DOHH2 (cell line): ENCODE measurements around the gene ADM.

Source experiments
- H3F3A ChIP-seq: fragments of 200-600 bp; sonication (generic), shearing (Covaris generic); 2 replicates; pipeline ENCODE4 v1.6.0; 2016; ENCODE audit warnings: antibody characterized with exemption, mild to moderate bottlenecking; ENCODE audit not compliant: control insufficient read depth, insufficient read depth
- H3K27ac ChIP-seq: fragments of 200-600 bp; sonication (generic); 2 replicates; pipeline ENCODE4 v1.5.1; 2014; ENCODE audit warnings: low read depth, mild to moderate bottlenecking, low read length, moderate library complexity
- H3K27me3 ChIP-seq: fragments of 200-600 bp; sonication (generic); 2 replicates; pipeline ENCODE4 v1.6.1; 2014; ENCODE audit warnings: mild to moderate bottlenecking, low read length, mixed read lengths; ENCODE audit not compliant: control insufficient read depth
- H3K36me3 ChIP-seq: fragments of 200-600 bp; sonication (generic); 2 replicates; pipeline ENCODE4 v1.6.1; 2014; ENCODE audit warnings: mild to moderate bottlenecking, low read length, moderate library complexity, mixed read lengths; ENCODE audit not compliant: control insufficient read depth
- H3K4me1 ChIP-seq: fragments of 200-600 bp; sonication (generic); 2 replicates; pipeline ENCODE4 v1.6.1; 2014; ENCODE audit warnings: mild to moderate bottlenecking, low read length, mixed read lengths; ENCODE audit not compliant: control insufficient read depth
- H3K4me2 ChIP-seq: fragments of 200-600 bp; sonication (generic); 2 replicates; pipeline ENCODE4 v1.6.0; 2014; ENCODE audit warnings: mild to moderate bottlenecking, low read length, moderate library complexity
- H3K4me3 ChIP-seq: fragments of 200-600 bp; sonication (generic); 2 replicates; pipeline ENCODE4 v1.5.1; 2014; ENCODE audit warnings: mild to moderate bottlenecking, low read length, mixed read lengths
- H3K79me2 ChIP-seq: fragments of 200-600 bp; sonication (generic); 2 replicates; pipeline ENCODE4 v1.6.1; 2014; ENCODE audit warnings: mild to moderate bottlenecking, low read length, mixed read lengths; ENCODE audit not compliant: control insufficient read depth
- H3K9me2 ChIP-seq: fragments of 200-600 bp; sonication (generic); replicated peaks from 2 replicates; pipeline ENCODE4 v1.6.1; 2014; ENCODE audit warnings: mild to moderate bottlenecking, low read length, mixed read lengths; ENCODE audit not compliant: control insufficient read depth
- H3K9me3 ChIP-seq: fragments of 200-600 bp; sonication (generic); 2 replicates; pipeline ENCODE4 v1.6.1; 2014; ENCODE audit warnings: antibody characterized with exemption, low read length, mixed read lengths; ENCODE audit not compliant: control insufficient read depth, insufficient read depth
- H4K20me1 ChIP-seq: fragments of 200-600 bp; sonication (generic); 2 replicates; pipeline ENCODE4 v1.6.0; 2014; ENCODE audit warnings: low read depth, mild to moderate bottlenecking, antibody characterized with exemption, low read length, moderate library complexity; ENCODE audit not compliant: control insufficient read depth, insufficient read depth
- EZH2phosphoT487 ChIP-seq: fragments of 200-600 bp; sonication (generic); IDR thresholded peaks from 2 replicates; pipeline ENCODE4 v1.6.1; 2017; ENCODE audit warnings: borderline replicate concordance, mild to moderate bottlenecking, antibody characterized with exemption, low read length, moderate library complexity, mixed read lengths
- TF ChIP-seq, protein P1 (sequence below): fragments of 200-600 bp; sonication (generic); IDR thresholded peaks from one replicate; pipeline ENCODE4 v1.5.1; 2014; ENCODE audit warnings: antibody characterized with exemption, mild to moderate bottlenecking, low read depth, low read length; ENCODE audit not compliant: poor library complexity, severe bottlenecking

ADM gene

DNA sequence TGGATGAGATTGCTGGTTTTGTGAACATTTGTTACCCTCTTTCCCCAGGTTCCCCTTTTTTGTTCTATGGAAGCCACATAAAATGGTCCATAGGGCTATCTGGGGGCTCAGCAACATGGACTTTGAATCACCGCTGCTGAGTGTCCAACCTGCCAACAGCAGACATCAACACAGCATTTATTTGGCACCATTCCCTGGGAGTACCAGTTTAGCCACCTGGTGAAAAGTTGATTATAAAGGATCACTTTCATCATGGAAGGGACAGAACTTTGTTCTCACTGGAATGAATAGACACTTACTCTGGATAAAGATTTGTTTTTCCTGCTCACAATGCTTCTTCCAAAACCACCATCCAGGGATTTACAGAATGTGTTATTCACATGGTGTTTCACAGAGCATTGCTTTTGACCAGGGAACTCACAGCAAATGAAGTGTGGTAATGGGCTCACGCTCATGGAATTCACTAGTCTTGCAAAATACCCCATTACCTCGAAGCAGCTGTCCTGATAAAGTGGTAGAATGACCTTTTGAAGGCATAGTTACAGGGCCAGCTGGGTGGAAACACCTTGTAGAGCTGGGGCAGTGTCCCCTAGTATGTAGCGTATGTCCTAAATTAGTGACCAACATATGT is 43.9 kb downstream of the ADM start:
- peaks cover 16% of the 10 kb centered on the region for H3K4me1 ChIP-seq
- TF ChIP-seq EZH2phosphoT487 = no peak
- TF ChIP-seq, protein P1, sequence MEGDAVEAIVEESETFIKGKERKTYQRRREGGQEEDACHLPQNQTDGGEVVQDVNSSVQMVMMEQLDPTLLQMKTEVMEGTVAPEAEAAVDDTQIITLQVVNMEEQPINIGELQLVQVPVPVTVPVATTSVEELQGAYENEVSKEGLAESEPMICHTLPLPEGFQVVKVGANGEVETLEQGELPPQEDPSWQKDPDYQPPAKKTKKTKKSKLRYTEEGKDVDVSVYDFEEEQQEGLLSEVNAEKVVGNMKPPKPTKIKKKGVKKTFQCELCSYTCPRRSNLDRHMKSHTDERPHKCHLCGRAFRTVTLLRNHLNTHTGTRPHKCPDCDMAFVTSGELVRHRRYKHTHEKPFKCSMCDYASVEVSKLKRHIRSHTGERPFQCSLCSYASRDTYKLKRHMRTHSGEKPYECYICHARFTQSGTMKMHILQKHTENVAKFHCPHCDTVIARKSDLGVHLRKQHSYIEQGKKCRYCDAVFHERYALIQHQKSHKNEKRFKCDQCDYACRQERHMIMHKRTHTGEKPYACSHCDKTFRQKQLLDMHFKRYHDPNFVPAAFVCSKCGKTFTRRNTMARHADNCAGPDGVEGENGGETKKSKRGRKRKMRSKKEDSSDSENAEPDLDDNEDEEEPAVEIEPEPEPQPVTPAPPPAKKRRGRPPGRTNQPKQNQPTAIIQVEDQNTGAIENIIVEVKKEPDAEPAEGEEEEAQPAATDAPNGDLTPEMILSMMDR = no peak
- H4K20me1 ChIP-seq = no peaks in the 10 kb centered on the region
- H3F3A ChIP-seq = no peaks in the 10 kb centered on the region
- H3K27me3 ChIP-seq = no peaks in the 10 kb centered on the region
- H3K4me3 ChIP-seq = no peak overlapping the region
- H3K36me3 ChIP-seq = no peaks in the 10 kb centered on the region
- no peaks in the 10 kb centered on the region for H3K9me2 ChIP-seq
- no peak overlapping the region for H3K4me2 ChIP-seq
- no peaks in the 10 kb centered on the region for H3K9me3 ChIP-seq
- no peak overlapping the region for H3K27ac ChIP-seq
- H3K79me2 ChIP-seq = no peaks in the 10 kb centered on the region

DNA sequence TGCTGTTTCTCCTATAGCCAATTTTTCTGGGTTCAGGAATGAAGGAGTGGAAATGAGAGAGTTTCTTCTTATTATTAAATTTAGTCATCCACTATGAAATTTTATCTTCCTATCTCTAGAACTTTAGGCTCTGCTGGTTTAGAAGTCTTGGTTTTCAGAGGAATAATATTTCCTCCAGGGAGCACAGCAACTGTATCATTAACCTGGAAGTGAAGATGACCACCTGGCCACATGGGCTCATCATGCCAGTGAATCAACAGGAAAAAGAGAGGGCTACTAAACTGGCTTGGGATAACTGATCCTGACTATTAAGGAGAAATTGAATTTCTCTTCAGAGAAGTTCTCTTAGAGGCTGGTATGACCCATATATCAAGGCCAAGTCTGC is 44.4 kb downstream of the ADM start:
- Histone ChIP-seq H3K4me2 (no peak overlapping the region), H3K4me3 (no peak overlapping the region), H3K27ac (no peak overlapping the region), H3F3A (no peaks in the 10 kb centered on the region), H3K9me3 (no peaks in the 10 kb centered on the region), H4K20me1 (no peaks in the 10 kb centered on the region), H3K9me2 (no peaks in the 10 kb centered on the region), H3K4me1 (peaks cover 16% of the 10 kb centered on the region), H3K27me3 (no peaks in the 10 kb centered on the region), H3K36me3 (no peaks in the 10 kb centered on the region), H3K79me2 (no peaks in the 10 kb centered on the region)
- TF ChIP-seq, protein P1 = no peak

DNA sequence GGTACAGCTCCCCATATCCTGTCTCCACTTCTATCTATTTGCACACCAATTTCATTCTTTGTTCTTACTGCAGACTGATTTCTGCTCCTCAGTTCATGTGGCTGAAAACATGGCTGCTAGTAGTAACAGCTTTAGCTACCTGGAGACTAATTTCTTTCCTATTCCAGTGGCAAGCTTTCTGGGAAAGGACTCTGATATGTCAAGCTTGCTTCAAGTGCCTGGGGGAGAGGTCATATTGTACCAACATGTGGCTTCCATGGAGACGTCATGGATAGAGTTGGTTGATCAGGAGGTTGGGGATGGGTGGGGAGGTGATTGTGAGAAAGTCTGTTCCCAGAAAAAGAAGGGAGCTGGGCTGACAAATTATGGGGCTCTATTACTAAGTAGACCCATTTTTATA is 44.9 kb downstream of the ADM start:
- Histone ChIP-seq H3K27ac (no peak overlapping the region), H3K36me3 (no peaks in the 10 kb centered on the region), H3K79me2 (no peaks in the 10 kb centered on the region), H3K4me3 (no peak overlapping the region), H3K4me1 (peaks cover 16% of the 10 kb centered on the region), H3F3A (no peaks in the 10 kb centered on the region), H4K20me1 (no peaks in the 10 kb centered on the region), H3K9me2 (no peaks in the 10 kb centered on the region), H3K27me3 (no peaks in the 10 kb centered on the region), H3K9me3 (no peaks in the 10 kb centered on the region), H3K4me2 (no peak overlapping the region)
- TF ChIP-seq EZH2phosphoT487 = no peak
- TF ChIP-seq, protein P1 = no peak

DNA sequence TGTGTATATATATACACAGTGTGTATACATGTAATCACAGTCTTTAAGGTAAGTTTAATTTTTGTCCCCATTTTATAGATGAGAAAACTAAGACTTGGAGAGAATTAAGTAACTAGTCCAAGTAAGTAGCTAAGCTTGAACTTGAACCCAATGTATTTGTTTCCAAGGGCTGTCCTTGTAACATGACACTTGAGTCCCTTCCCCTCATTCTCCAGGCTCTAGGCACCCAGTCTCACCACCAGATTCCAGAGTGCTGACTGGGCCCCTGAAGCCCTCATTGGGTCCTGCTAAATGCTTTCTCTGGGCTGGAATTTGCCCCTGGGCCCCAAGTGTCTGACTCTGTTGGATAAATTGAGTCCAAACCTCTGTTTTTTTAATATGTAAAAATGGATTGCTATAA is 45.5 kb downstream of the ADM start:
- H3K79me2 ChIP-seq = no peaks in the 10 kb centered on the region
- no peak overlapping the region for H3K4me2 ChIP-seq
- H4K20me1 ChIP-seq = no peaks in the 10 kb centered on the region
- no peaks in the 10 kb centered on the region for H3F3A ChIP-seq
- TF ChIP-seq, protein P1 = no peak
- no peak for TF ChIP-seq EZH2phosphoT487
- H3K9me2 ChIP-seq = no peaks in the 10 kb centered on the region
- H3K36me3 ChIP-seq = no peaks in the 10 kb centered on the region
- no peak overlapping the region for H3K27ac ChIP-seq
- no peaks in the 10 kb centered on the region for H3K9me3 ChIP-seq
- peaks cover 16% of the 10 kb centered on the region for H3K4me1 ChIP-seq
- H3K27me3 ChIP-seq = no peaks in the 10 kb centered on the region
- H3K4me3 ChIP-seq = no peak overlapping the region
